Adipose tissue (tissue), 3 donors: ENCODE data around the gene ZBTB7A. TPM values are rescaled to one million over a fixed set of nuclear protein-coding genes. Genes with fewer than 3 reads are reported as not detected.

Source experiments
- H3K27ac ChIP-seq: one replicate; pipeline ENCODE4 v1.5.1; 2013; ENCODE audit warnings: low read depth, low read length
- WGBS, 3 donors: extraction: QIAGEN DNeasy Blood & Tissue Kit; methylation state at CpG; one replicate each; pipeline ENCODE4 v1.1.7; 2013; 5-methylcytosine and 5-hydroxymethylcytosine counted together
- polyA plus RNA-seq, 3 donors: library from polyadenylated mRNA; stranded (reverse); fragments of 200-250 nt; gene quantifications; one replicate each; pipeline ENCODE4 v1.2.3, GENCODE V29; 2013
- donor health status: healthy with polysubstance abuse.
- donor health status: Bipolar disorder and iron deficiency.
- donor health status: healthy.

Gene ZBTB7A
- polyA plus RNA-seq, 3 donors, result 7.4 to 21.9 (median 10.8) TPM

DNA sequence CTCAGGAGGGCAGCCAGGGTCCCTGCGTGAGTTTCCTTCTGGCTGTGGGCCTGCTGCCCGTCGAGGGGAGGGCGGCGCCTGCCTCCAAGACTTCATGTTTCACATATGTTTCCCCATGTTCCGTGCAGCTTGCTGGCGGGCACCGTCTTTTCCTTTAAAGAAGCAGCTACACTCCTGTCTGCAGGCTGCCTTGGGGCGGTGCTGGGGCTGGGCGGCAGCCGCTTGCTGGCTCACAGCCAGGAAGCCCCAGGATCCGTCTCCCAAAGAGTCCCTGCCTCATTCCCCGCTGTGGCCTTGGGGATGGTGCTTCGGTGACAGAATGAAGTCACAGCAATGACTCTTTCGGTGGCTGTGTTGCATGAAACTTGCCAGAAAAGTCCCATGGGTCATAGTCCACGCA lies 34.3 kb downstream of the ZBTB7A start:
- no peak overlapping the region for H3K27ac ChIP-seq
- 65 to 79% (median 72%) methylated on average over 16 of the region's 16 CpGs for WGBS, 3 donors

DNA sequence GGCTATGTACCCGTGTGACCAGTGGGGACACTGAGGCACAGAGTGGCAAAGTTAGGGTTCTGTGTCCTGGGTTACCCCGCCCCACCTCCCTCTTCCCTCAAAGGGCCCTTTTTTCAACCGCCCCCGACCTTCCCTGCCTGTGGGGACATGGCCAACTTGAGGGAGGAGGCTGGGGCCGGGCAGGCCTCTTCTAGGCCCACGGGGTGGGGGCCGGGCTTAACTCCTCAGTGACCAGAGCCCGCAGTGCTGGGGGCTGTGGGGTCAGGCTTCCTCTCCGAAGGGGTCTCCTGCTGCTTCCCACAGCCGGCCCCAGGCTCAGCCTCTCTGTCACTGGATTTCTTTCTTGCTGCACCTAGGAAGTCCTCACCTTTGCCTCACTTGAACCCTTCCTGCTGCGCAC lies 35.3 kb downstream of the ZBTB7A start:
- no peak overlapping the region for H3K27ac ChIP-seq
- WGBS, 3 donors, result 68 to 80% (median 72%) methylated on average over 11 of the region's 11 CpGs

DNA sequence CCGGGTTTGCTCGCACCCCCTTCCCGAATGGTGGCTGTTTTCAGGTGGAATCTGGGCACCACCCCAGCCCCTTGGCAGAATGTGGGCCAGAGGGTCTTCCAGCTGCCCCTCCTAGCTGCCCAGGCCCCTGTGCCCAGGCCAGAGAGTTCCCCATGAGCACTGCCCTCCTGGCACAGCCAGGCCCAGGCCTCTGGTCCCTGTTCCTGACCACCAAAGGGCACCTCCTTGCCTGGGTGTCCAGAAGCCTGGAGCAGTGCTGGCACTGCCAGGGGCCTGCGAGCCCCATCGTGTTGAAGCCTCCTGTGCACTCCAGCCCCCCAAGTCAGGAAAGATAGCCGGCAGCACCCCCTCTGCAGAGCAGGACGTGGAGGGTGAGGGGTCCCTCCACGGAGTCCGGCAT lies 35.7 kb downstream of the ZBTB7A start:
- WGBS, 3 donors, result 74 to 90% (median 78%) methylated on average over 9 of the region's 9 CpGs
- H3K27ac ChIP-seq, result no peak overlapping the region

DNA sequence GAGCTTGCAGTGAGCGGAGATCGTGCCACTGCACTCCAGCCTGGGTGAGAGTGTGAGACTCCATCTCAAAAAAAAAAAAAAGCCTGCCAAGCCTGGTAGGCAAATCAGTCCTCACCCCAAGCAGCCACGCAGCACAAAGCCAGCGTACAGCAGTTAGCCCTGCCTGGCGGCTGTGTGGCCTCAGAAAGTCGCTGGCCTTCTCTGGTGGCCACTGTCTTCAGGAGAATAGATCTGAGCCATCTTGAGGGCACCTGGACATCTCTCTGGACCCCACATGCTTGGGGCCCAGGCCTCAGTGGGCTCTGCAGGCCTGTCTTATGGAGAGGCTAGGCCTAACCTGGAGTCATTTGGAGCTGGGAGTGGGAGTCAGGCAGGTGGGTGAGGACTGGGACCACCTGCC lies 36.1 kb downstream of the ZBTB7A start:
- H3K27ac ChIP-seq, result no peak overlapping the region
- WGBS, 3 donors, result 89 to 97% (median 96%) methylated on average over 6 of the region's 6 CpGs

DNA sequence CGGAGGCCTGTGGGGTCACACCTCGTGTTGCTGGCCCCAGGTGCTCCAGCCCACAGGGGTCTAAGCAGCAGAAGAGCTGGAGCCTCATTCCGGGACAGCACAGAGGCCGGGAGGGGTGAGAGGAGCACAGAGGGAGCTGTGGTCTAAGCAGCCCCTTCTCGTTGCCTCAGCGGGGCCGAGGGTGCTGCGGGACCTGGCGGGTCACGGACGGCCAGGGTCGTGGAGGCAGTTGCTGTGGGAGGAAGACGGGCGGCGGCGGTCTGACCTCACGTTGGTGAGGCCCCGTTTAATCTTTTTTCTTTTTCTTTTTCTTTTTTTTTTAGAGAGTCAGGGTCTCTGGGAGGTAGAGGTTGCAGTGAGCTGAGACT lies 37.5 kb downstream of the ZBTB7A start:
- no peak overlapping the region for H3K27ac ChIP-seq
- WGBS, 3 donors, result 91 to 92% (median 92%) methylated on average over 15 to 18 of the region's 18 CpGs

DNA sequence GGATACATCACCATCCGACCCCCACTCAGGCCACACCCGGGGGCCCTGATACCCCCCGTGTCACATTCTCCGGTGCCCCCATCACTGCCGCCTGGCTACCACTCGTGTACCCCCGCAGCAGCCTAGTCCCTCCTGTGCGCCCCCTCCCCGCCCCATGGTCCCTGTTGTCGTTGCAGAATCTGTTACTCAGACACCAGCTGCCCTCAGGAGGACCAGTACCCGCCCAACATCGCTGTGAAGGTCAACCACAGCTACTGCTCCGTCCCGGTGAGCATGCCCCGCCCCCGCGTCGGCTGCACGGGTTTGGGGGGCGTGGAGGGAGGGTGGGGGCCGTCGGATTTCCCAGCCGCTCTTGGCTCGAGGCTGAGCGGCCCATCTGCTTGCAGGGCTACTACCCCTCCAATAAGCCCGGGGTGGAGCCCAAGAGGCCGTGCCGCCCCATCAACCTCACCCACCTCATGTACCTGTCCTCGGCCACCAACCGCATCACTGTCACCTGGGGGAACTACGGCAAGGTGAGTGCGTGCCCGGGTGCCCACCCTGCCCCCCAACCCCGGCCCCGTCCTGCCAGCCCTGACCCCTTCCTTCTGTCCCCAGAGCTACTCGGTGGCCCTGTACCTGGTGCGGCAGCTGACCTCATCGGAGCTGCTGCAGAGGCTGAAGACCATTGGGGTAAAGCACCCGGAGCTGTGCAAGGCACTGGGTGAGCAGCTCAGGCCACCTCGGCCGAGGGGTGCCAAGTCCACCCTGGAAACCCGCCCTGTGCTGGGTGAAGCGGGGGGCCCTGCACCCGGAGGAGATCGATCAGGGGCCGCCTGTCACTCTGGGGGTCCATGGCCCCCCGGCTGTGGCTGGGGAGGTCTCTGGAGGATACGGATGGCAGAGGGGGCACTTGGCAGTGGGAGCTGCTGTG lies 38.1 kb downstream of the ZBTB7A start:
- H3K27ac ChIP-seq, result no peak overlapping the region
- 87 to 93% (median 92%) methylated on average over 47 to 48 of the region's 48 CpGs for WGBS, 3 donors

DNA sequence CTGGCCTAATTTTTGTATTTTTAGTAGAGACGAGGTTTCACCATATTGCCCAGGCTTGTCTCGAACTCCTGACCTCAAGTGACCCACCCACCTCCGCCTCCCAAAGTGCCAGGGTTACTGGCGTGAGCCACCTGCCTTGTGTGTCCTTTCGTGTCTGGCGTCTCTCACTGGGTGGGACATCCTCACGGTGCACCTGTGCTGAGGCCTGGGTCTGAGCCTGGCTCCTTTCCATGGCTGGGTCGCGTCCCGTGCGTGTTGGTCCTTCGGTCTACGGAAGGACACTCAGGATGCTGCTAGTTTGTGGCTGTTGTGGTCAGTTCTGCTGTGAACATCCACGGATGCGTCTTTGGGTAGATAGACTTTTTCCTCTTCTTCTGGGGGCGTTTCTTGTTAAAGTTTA lies 39.6 kb downstream of the ZBTB7A start:
- H3K27ac ChIP-seq, result no peak overlapping the region
- WGBS, 3 donors, result 90 to 93% (median 92%) methylated on average over 16 of the region's 16 CpGs

DNA sequence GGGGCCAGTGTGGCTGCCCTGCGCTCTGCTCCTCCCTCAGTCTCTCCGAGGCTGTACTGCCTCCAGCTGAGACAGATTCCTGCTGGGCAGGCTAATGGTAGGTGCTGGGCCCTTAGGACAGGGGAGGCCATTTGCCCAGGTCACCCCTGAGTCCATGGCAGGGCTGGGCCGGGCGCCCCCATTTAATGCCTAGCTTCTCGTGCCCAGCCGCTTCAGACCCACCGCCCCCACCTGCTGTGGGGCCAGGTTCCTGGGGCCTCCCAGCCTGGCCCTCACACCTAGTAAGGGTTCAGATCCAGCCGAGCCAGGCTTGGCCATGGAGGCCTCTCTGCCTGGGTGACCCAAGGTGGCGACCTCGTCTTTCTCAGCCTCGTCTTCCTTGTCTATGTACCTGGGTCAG lies 41.4 kb downstream of the ZBTB7A start:
- 68 to 73% (median 72%) methylated on average over 11 of the region's 11 CpGs for WGBS, 3 donors
- no peak overlapping the region for H3K27ac ChIP-seq

DNA sequence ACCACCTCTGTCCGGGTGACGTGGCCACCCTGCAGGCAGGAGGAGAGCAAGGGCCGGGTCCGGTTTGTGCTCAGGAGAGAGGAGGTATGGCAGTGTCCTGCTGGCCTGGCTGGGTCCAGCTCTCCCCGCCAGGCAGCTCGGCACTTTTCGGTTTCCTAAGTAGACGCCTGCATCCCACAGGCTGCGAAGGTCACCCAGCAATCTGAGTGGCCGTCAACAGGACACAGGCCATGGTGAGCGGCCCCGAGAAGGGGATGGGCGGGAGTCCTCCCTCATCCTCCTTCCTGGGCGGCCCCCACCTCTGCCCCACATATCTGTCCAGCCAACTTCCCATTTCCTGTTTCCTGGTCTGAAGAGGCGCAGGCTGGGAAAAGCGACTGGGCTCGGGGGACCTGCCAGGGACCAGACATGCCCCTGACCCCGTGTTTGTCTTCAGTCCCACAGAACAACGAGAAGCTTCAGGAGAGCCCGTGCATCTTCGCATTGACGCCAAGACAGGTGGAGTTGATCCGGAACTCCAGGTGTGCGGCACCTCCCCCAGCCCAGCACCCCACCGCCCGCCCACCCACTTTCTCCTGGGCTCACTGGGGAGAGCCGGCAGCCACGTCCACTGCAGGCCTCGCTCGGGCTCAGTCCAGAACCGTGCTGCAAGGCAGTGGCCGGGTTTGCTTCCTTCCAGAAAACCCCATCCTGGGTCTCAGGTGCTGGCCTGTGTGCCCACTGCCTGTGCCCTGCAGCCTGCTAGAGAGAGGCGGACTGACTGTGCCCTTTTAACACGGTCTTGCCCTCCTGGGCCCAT lies 42.9 kb downstream of the ZBTB7A start:
- 67 to 82% (median 73%) methylated on average over 33 to 34 of the region's 34 CpGs for WGBS, 3 donors
- H3K27ac ChIP-seq, result no peak overlapping the region

DNA sequence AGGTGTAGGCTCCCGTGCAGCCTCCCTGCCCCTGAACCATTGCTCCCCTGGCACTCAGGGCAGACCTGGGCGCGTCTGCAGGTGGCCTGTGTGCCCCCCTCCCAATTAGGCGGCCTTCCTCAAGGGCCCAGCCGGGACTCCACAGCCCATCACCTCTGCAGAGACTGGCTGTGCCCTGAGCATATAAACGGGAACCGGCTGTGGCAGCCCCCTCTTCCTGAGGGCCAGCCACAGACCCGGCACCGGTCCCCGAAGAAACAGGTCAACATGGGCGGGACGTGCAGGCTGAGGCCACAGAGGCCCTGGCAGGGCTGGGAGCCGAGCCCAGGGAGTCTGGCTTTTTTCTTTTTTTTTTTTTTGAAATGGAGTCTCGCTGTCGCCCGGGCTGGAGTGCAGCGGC lies 47.1 kb downstream of the ZBTB7A start:
- 50 to 71% (median 55%) methylated on average over 16 to 17 of the region's 17 CpGs for WGBS, 3 donors
- no peak overlapping the region for H3K27ac ChIP-seq

DNA sequence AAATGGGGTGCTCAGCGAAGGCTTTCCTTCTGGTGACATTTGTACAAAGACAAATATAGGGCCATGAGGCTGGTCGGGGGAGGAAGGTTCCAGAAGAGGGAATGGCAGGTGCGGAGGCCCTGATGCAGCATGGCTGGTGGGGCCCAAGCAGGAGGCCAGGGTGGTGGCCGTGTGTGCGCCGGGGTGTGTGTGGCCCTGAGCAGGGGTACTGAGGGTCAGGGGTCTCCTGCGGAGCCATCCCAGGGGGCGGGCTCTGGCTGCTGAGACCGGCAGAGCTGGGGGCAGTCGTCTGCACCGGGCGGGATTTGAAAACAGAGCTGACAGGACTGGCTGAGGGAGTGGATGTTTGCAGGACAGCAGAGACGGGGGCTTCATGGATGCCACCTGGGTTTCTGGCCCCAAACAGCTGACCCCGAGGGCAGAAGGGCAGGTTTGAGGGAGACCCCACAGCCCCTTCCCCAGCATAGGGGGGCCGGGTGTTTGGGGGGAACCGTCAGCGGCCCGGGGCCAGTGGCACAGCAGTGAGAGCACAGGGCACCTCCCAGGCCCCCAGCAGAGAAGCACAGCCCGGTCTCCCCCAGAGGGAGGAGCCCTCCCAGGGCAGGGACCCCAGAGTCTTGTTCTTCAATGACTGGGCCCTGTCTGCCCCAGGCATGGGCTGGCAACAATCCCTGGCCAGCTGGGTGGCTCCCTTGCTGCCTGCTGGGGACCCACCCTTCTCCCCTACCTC lies 47.8 kb downstream of the ZBTB7A start:
- WGBS, 3 donors, result 88 to 98% (median 88%) methylated on average over 19 of the region's 19 CpGs
- H3K27ac ChIP-seq, result no peak overlapping the region

DNA sequence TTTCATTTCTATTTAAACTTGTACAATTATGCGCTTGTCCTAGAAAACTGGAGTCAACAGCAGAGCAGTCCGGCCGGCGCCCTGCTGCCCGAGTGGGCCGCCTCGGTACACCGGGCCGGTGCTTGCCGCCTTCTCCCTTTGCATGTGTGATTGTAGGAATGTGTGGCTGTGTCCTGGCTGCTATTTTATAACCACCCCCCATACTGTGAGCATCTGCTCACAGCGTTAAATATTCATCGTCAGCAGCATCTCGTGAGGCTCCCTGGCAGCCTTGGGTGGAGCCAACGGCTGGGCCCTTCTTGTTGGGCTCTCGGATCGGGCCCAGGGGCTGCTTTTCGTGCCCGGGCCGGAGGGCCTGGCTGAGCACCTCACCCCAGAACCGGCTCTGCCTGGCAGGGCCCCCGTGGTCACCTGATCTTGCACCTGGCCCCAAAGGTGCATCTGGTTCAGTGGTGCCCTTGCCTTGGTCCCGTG lies 48.5 kb downstream of the ZBTB7A start:
- no peak overlapping the region for H3K27ac ChIP-seq
- 83 to 92% (median 90%) methylated on average over 22 of the region's 22 CpGs for WGBS, 3 donors

DNA sequence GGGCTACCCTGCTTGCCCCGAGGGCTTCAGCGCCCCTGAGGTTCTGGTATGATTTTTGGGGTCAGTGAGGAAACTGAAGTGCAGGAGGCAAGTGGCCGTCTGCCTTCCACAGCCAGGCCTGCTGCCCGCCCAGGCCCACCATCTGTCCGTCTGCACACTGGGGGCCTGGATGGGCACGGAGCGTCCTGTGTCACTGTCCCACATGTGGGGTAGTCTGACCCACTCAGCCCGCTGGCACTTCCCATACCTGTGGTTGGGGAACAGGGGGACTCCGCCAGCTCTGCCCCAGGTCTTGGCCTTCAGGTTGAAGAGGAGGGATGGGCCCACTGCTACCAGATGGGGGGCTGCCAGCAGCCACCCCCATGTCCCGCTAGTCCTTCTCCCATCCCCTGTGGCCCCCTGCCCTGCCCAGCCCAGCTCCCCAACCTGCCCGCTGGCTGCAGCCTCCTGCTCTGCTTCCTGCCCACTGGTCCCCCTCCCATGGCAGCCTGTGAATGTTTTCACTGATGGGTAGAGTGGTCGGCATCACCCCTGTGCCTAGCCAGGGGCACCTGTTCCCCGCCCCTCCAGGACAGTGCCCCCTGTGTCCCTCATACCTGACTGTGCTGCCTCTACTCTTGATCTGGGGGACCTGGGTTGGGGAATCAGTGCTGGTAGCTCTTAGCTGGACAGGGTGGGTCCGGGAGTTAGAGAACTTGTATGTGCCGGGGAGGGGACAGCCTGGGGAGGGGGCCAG lies 49.6 kb downstream of the ZBTB7A start:
- WGBS, 3 donors, result 94 to 95% (median 95%) methylated on average over 14 to 15 of the region's 15 CpGs
- H3K27ac ChIP-seq, result no peak overlapping the region

DNA sequence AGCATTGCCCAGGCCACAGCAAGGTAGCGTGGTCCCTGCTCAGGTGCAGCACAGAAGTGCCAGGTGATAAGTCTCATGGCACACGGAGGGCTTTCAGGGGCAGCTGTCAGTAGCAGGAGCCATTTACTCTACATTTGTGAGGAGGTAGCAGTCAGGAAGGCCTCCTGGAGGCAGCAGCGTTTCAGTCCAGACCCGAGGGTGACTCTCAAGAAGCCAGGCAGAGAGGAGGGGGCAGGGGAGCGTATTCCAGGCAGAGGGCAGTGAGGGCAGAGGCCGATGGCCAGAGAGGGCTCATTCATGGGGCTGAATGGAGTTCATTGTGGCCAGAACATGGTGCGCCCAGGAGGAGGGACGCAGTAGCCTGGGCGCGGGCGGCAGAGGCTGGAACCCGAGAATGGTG lies 50.2 kb downstream of the ZBTB7A start:
- H3K27ac ChIP-seq, result no peak overlapping the region
- 75 to 88% (median 88%) methylated on average over 12 of the region's 12 CpGs for WGBS, 3 donors

DNA sequence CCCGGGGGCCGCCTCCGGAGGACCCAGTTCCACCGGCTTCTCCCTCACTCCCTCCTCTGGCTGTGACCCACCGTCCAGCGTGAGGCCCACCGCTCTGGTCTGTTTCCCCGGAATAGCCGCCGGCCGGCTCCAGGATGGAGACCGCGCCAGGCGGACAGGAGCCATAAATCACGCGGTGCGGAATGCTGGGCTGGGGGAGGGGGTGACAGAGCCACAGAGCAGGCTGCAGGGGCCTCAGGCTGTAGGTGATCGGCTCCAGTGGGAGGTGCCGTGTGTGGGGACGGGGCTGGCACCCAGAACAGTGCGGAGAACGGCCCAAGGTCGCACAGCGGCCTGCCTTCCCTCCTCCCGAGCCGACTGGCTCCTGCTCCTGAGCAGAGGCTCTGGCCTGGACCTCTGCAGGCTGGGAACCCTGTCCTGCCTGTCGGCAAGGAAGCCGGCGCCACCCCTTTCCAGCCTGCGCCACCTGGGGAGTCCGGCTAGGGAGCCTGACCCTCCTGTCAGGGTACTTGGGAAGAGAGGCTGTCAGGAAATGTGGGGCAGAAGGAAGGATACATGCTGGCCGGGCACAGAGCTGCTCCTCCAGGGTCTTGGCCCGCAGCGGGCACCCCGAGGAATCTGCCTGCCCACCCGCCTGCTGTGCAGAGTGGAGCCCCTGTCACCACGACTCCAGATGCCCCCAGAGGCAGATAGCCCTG lies 50.8 kb downstream of the ZBTB7A start:
- 34 to 62% (median 58%) methylated on average over 34 to 37 of the region's 37 CpGs for WGBS, 3 donors
- H3K27ac ChIP-seq, result no peak overlapping the region

DNA sequence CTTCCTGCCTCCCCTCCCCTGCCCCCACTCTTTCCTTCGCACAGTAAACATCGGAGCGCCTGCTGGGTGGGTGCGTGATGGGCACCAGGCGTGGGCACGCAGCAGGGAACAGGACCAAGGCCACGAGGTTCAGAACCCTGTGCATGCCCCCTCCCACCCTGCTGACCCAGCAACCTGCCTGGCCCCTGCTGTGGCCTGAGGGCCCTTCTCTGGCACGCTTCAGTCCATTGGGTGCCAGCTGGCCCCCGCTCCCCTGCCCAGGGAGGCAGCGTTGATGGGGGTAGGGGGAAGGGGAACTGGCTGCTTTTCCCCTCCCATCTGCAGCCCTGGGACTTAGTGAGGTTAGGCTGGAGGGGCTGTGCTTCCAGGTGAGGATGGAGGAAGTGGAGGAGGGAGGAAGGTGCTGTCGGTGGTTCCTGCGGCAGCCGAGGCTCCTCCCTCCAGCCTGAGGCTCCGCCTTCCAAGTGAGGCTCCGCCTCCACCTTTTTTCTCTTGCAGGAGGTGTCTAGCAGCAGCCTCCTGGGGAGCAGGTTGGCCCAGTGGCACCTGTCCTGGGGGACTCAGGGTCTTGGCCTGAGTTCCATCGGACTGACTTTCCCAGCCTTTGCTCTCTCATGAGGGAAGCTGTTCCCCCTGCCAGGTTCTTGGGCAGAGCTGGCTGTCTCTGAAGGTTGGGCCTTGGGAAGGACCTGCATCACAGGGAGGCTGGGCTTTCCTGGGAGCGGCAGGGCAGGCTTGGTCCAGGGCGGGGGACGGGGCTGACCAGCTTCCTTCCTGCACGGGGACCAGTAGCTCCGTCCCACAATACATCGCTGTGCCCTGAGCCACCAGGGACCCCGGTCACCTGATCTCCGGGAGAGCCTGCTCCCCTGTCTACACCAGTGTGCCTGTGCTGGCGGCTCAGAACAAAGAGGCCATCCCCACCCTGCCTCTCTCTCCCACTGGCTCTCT lies 51.9 kb downstream of the ZBTB7A start:
- 43 to 61% (median 58%) methylated on average over 23 to 25 of the region's 25 CpGs for WGBS, 3 donors
- H3K27ac ChIP-seq, result no peak overlapping the region
